ENCODE measurements around the gene DPP10.

GRCh38 chr2:114699423-114699944 is 257.0 kb downstream of the DPP10 start:
- TF ChIP-seq POLR2AphosphoS5 (IDR thresholded peaks at IDR 0.05; ENCODE audit: low read depth, low read length) (no peak), POLR2A (IDR thresholded peaks at IDR 0.05; ENCODE audit: low read depth, low read length) (no peak)
